IPS-15b (cell line): Measurements from ENCODE around the gene PSKH1.

Experiments used
- H3K27me3 ChIP-seq: one replicate; pipeline ENCODE4 v1.6.1; 2013; ENCODE audit warnings: low read length; ENCODE audit not compliant: control insufficient read depth, insufficient read depth
- H3K36me3 ChIP-seq: one replicate; pipeline ENCODE4 v1.6.1; 2013; ENCODE audit warnings: low read length; ENCODE audit not compliant: control insufficient read depth, insufficient read depth
- H3K4me1 ChIP-seq: one replicate; pipeline ENCODE4 v1.6.1; 2013; ENCODE audit warnings: mild to moderate bottlenecking, low read length; ENCODE audit not compliant: control insufficient read depth, insufficient read depth
- H3K4me3 ChIP-seq: one replicate; pipeline ENCODE4 v1.5.1; 2013; ENCODE audit warnings: low read depth, low read length
- H3K9ac ChIP-seq: one replicate; pipeline ENCODE4 v1.6.1; 2013; ENCODE audit warnings: low read depth, mild to moderate bottlenecking, low read length
- H3K9me3 ChIP-seq: one replicate; pipeline ENCODE4 v1.6.1; 2013; ENCODE audit warnings: mild to moderate bottlenecking, low read length; ENCODE audit not compliant: control insufficient read depth, insufficient read depth

The PSKH1 gene

GRCh38 chr16:67881621-67882161, 11.4 kb upstream of the PSKH1 start:
- peaks cover 12% of the 10 kb centered on the region for H3K4me1 ChIP-seq
- H3K9me3 ChIP-seq, result no peaks in the 10 kb centered on the region
- no peak overlapping the region for H3K9ac ChIP-seq
- H3K36me3 ChIP-seq, result peaks cover 67% of the 10 kb centered on the region
- no peak overlapping the region for H3K4me3 ChIP-seq
- no peaks in the 10 kb centered on the region for H3K27me3 ChIP-seq

- Histone ChIP-seq H3K9ac (no peak overlapping the region), H3K27me3 (no peaks in the 10 kb centered on the region), H3K4me1 (peaks cover 14% of the 10 kb centered on the region), H3K4me3 (no peak overlapping the region), H3K9me3 (no peaks in the 10 kb centered on the region), H3K36me3 (peaks cover 60% of the 10 kb centered on the region)
Measured at GRCh38 chr16:67882374-67883145, 10.5 kb upstream of the PSKH1 start.

DNA sequence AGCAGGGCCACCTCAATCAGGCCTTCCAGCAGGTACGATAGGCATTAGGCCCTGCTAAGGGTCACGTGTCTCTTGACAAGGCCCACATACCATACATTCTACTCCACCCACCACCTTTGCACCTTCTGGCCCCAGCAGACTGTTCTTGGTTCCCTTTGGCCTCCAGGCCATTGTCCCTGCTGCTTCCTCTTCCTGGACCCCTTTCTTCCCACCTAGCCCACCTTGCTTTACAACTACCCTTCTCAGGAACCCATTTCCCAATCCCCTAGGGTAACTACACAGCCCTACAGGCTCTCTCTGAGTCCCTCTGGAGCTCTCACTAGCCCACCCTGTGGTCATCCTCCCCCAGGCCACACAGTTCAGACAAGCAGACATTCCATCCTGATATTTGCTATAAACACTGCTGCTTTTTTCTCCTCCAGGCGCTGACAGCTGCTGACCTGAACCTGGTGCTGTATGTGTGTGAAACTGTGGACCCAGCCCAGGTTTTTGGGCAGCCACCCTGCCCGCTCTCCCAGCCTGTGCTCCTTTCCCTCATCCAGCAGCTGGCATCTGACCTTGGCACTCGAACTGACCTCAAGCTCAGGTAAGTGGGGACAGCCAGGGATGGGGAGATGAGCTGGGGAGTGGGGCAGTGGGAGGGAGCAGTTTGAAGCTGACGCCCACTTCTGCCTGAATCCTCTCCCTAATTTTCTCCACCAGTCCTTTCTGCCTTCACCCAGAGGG, 9.7 kb upstream of the PSKH1 start:
- Histone ChIP-seq H3K4me3 (no peak overlapping the region), H3K36me3 (peaks cover 53% of the 10 kb centered on the region), H3K27me3 (no peaks in the 10 kb centered on the region), H3K9me3 (no peaks in the 10 kb centered on the region), H3K4me1 (peaks cover 14% of the 10 kb centered on the region), H3K9ac (no peak overlapping the region)

DNA sequence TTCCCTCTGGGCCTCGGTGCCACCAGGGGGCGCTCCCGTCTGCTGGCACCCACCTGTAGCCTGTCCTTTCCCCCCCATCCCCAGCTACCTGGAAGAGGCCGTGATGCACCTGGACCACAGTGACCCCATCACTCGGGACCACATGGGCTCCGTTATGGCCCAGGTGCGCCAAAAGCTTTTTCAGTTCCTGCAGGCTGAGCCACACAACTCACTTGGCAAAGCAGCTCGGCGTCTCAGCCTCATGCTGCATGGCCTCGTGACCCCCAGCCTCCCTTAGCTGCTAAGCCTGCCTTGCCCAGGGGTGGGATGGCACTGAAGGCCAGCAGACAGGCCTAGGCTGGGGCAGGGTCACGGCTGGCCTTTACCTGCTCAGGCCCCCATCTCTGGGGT, 9.2 kb upstream of the PSKH1 start:
- H3K27me3 ChIP-seq, result no peaks in the 10 kb centered on the region
- peaks cover 47% of the 10 kb centered on the region for H3K36me3 ChIP-seq
- H3K9ac ChIP-seq, result no peak overlapping the region
- no peaks in the 10 kb centered on the region for H3K9me3 ChIP-seq
- peaks cover 14% of the 10 kb centered on the region for H3K4me1 ChIP-seq
- H3K4me3 ChIP-seq, result no peak overlapping the region

- Histone ChIP-seq H3K9ac (no peak within 1 kb of the TSS), H3K9me3 (no peaks in the 10 kb centered on the region), H3K4me1 (peaks cover 14% of the 10 kb centered on the region), H3K4me3 (peak within 1 kb of the TSS; percentile 54), H3K36me3 (peaks cover 39% of the 10 kb centered on the region), H3K27me3 (no peaks in the 10 kb centered on the region)
Measured at GRCh38 chr16:67884684-67885083, 8.4 kb upstream of the PSKH1 start, which contains the start of gene NRN1L. TSS of gene NRN1L (plus strand) at chr16:67884885. CDS start at chr16:67884904, 19 bp downstream.

GRCh38 chr16:67885545-67885944, 7.5 kb upstream of the PSKH1 start:
- Histone ChIP-seq H3K9me3 (no peaks in the 10 kb centered on the region), H3K4me3 (no peak overlapping the region), H3K9ac (no peak overlapping the region), H3K36me3 (peaks cover 31% of the 10 kb centered on the region), H3K4me1 (peaks cover 14% of the 10 kb centered on the region), H3K27me3 (no peaks in the 10 kb centered on the region)

- Histone ChIP-seq H3K27me3 (no peaks in the 10 kb centered on the region), H3K9me3 (no peaks in the 10 kb centered on the region), H3K4me3 (no peak overlapping the region), H3K9ac (no peak overlapping the region), H3K36me3 (peaks cover 26% of the 10 kb centered on the region), H3K4me1 (peaks cover 14% of the 10 kb centered on the region)
Measured at GRCh38 chr16:67885976-67886375, 7.1 kb upstream of the PSKH1 start.

- Histone ChIP-seq H3K4me1 (peaks cover 14% of the 10 kb centered on the region), H3K4me3 (no peak overlapping the region), H3K36me3 (peaks cover 22% of the 10 kb centered on the region), H3K9ac (no peak overlapping the region), H3K9me3 (no peaks in the 10 kb centered on the region), H3K27me3 (no peaks in the 10 kb centered on the region)
Measured at GRCh38 chr16:67886387-67886786, 6.7 kb upstream of the PSKH1 start.

GRCh38 chr16:67888331-67888730, 4.7 kb upstream of the PSKH1 start:
- Histone ChIP-seq H3K4me3 (no peak overlapping the region), H3K4me1 (peaks cover 18% of the 10 kb centered on the region), H3K36me3 (peaks cover 3% of the 10 kb centered on the region), H3K27me3 (no peaks in the 10 kb centered on the region), H3K9me3 (no peaks in the 10 kb centered on the region), H3K9ac (no peak overlapping the region)

DNA sequence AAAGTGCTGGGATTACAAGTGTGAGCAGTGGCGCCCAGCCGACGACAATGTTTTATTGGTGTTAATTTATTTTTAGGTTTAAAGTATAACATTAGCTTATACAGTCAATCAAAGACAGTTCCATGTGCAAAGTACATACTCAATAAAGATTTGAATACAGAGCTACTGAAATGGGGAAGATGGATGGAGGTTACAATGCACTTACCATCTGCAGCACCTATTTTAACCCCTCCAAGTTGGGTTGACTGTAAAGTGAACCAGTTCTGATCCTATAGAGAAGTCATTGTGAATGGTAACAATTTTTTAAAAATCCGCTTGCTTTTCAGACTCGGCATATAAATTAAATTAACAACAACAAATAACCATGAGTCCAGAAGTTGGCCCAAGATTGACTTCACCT, 679 bp upstream of the PSKH1 start:
- Histone ChIP-seq H3K9me3 (no peaks in the 10 kb centered on the region), H3K27me3 (no peaks in the 10 kb centered on the region), H3K36me3 (no peaks in the 10 kb centered on the region), H3K9ac (peak overlapping the region; percentile 65), H3K4me3 (peak overlapping the region; percentile 60), H3K4me1 (peaks cover 4% of the 10 kb centered on the region)

- H3K4me3 ChIP-seq, result peak overlapping the region; percentile 98
- H3K27me3 ChIP-seq, result no peaks in the 10 kb centered on the region
- H3K4me1 ChIP-seq, result peaks cover 4% of the 10 kb centered on the region
- peak overlapping the region; percentile 91 for H3K9ac ChIP-seq
- no peaks in the 10 kb centered on the region for H3K36me3 ChIP-seq
- no peaks in the 10 kb centered on the region for H3K9me3 ChIP-seq
Measured at GRCh38 chr16:67893743-67894399, 817 bp downstream of the PSKH1 start.
